Dedifferentiated amniotic fluid mesenchymal stem cell (primary cell): Measurements from ENCODE around the gene SSBP3.

Experiments used
- DNase-seq: peaks from one replicate; pipeline ENCODE4 v3.0.0-alpha.2; 2016; ENCODE audit errors: extremely low spot score

Gene SSBP3

DNA sequence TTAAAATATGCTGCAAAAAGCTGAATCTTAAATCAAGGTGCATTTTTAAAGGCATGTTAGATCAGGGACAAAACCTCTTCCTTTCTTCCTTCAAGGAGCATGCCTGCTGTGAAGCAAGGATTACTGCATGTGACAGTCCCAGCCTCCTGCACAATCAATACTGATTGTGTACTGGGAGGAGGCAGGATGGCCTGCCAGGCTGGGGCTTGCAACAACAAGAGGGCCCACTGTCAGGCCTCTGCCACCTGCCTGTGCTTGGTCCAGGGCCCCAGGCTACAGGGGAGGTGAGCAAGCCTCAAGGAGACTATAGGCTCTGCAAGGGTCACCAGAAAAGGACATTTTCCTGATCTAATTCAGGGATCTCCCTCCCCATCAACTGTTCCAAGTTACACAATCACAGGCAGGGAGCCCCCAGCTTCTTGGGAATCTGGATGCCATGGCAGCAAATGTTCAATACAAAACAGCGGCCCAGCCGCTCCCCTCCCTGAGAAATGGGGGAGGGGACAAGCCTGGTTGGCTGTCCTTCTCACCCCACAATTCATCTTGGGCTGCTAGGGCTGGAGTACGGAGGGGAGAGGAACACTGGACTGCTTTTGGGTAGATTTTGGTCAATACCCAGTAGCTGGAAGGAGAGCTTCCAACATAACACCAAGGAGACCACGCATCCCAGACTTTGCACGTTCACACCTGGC lies 76.7 kb downstream of the SSBP3 start:
- no peak for DNase-seq

- no peak for DNase-seq
Observed at GRCh38 chr1:54328066-54328636, 78.0 kb downstream of the SSBP3 start.

- peak; percentile 36 for DNase-seq
Observed at GRCh38 chr1:54327386-54328065, 78.7 kb downstream of the SSBP3 start.

- no peak for DNase-seq
Observed at GRCh38 chr1:54326543-54327385, 79.4 kb downstream of the SSBP3 start.

DNA sequence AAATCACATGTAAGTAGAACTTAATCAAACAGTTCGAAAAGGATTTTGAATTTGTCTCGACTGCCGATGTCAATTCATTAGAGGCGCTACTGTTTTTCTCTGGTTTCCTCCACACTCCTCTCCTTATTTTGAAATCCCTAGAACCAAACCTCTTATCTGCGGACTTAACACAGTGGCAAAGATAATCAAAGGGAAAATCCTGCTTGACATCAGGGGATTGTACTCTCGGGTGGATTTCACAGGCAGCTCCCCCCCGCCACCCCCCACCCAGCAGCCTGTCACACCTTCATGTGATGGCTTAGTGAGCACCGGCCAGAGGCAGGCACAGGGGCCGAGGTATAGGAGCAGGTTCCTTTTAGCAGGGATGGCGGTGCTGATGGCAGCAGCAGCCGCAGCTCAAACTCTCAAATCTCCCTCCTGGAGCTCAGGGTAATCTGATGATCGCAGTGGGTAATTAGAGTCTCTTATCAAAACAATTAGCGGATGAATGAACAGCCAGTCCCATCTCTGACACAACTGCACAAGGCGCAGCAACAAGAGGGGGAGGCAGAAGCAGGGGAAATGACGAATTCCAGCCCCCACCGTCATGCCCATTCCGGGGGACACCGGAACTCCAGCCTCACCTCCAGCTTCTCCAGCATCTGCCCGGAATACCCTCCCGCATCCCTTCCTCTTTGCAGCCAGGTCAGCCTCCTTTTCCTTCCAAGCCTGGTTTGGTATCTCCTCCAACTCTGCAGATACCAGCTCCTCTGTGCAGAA lies 80.3 kb downstream of the SSBP3 start:
- DNase-seq: no peak

DNA sequence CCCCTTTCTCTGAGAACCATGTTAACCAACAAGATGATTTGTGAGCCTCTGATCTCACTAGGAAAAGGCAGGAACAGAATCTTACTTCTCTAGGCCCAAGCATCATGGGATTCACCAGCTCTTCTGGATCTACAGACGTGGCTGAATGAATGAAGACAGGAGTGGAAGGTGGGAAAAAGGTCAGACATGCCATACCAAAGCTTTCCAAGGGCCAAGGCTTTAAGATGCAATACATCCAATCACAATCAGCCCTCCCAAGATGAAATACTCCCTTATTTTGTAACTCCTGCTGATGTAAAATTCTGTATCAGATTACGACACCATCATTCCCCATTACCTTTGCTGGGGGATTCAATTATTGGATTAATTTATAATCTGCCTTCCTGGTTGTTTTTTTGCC lies 80.9 kb downstream of the SSBP3 start:
- no peak for DNase-seq

DNA sequence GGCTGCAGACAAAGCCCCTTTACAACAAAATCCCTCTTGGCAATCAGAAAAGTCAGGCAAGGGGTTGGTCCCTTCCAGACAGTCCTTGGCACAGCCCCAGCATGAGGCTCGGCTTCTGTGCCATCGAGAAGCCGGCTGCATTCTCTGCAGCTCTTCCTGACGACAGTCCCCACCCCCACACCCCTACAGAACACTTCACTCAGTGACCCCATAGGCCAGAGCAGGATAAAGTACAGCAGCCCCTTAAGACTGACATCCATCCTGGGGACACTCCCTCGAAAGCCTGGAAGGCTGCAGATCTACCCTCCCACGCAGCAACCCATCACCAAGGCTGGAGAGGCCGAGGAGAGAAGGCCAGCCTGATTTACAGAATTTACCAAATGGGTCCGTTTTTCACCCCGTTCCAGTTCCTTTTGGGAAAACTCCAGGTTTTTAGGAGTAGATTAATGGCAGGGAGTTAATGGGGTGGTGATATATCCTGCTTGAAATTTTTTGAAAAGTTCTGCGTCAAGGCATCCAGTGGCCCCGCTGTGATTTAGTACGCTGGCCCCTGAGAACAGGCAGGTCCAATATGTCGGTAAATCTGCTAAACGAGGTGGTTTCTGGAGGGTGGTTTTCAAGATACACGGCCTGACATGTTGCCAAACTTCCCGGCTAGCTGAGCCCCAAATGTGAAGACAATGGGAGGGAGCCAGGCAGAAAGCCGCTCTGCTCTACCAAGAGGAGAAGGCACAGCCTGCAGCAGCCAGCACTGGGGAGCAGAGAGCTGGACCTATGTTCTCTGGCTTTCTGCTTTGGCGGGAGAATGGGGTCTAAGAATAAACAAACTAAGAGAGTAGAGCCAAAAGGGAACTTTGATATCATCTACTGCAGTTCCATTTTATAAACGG lies 81.7 kb downstream of the SSBP3 start:
- DNase-seq: no peak

DNA sequence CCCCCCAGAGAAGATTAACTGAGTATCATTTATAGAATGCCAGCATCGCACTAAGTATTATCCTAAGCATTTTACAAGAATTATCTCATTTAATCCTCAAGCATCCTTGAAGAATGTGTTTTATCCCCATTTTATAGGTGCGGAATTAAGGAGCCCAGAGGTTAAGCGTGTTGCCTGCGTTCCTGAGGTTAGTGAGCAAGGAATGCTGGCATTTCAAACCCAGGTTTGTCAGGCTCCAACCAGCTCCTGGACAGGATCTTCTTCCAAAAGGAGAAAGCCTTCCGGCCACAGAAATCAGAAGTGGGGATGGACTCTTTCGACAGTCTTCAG lies 82.3 kb downstream of the SSBP3 start:
- DNase-seq: no peak

- DNase-seq: no peak
Observed at GRCh38 chr1:54323324-54323739, 82.9 kb downstream of the SSBP3 start.

DNA sequence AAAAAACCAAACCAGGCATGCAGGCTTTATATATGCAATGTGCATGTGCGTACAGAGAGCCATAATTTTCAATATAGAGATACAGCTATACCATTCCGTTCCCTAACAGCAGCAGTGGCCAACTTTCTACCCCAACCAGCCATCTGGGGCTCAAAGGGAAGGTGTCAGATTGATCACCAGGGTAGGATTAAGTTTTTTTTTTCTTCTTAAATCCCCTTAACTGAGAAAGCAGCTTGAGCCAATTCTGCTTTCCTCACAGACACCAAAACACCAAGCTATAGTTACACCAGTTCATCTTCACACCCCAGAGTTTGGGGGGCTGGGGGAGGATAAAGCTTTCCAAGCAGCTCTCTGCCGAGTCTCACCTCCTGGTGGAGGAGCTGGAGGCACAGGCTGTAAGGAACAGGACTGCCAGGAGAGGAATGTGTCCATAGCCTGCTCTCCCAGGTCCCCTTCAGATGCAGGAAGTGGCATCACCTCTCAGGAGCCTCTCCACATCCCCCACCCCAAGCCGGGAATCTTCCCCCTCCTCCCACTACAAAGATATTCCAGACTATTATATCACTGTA lies 87.9 kb downstream of the SSBP3 start:
- no peak for DNase-seq

- no peak for DNase-seq
Observed at GRCh38 chr1:54317084-54317483, 89.1 kb downstream of the SSBP3 start.

DNA sequence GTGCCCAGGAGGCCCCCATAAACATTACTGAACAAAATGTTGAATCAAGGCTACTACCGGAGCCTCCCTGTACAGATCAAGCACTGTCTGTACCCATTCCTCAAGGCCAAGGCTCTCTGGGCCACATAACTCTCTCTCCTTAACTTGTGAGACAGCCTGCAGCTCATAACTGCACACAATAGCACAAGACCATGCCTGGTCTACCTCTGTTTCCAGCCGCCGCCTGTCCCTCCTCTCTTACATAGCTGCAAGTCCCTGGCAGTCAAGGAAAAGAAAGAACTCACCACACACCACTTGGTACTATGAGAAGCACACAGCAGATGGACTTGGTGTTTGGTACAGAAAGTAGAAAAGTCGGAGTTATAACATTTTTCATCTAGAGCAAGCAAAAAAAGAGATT lies 91.1 kb downstream of the SSBP3 start:
- no peak for DNase-seq

DNA sequence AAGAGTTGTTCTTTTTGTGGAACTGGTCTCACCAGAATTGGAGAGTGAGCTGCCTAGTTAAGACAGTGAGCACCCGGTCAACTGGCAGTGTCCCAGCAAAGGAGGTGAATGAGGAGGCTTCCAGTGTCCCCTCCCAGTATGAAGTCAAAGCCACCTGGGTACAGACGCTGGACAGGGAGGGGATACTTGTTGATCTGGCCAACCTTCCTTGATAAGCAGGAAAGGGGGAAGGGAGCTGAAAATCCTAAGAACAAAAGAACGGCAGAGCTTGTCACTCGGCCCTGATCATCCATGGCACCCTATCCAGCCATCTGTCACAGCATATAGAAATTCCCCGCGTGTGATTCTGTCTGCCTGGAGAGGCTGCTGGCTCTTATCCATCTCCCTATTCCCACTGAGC lies 91.5 kb downstream of the SSBP3 start:
- no peak for DNase-seq

GRCh38 chr1:54312796-54313316 lies 93.3 kb downstream of the SSBP3 start:
- DNase-seq: no peak

GRCh38 chr1:54311506-54311905 lies 94.7 kb downstream of the SSBP3 start:
- no peak for DNase-seq

GRCh38 chr1:54310439-54311328 lies 95.5 kb downstream of the SSBP3 start:
- DNase-seq: no peak

DNA sequence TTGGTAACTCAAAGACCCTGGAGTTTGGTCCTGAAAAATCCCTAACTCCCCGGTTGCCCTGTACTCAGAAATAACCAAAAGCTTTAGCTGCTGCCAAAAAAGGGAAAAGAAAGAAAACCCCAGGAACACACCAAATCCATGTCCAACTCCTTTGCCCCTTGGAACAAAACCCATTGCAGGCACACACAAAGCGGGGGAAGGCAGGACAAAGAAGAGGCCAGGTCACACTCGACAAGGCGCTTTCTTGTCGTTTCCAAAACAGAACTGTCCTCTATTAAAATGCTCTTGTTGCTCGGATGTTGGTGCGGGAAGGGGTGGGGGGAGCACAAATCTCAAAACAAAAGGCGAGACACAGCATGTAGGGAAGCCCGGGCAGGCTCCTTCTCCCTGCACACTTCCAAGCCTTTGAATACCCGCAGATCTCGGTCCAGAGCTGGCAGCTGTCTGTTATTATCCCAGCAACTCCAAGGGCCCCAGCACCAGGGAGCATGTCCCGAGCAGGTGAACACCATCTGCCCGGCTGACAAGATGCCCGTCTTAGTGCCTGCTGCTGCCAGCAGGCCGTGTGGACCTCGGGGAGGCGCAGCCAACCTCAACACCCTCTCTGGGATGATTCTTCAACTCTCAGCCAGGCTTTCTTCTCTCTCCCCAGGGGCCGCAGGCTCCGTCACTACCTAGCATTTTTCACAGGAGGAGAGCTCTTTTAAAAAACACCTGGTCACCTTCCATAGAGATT lies 96.4 kb downstream of the SSBP3 start:
- DNase-seq: no peak

GRCh38 chr1:54307305-54307704 lies 98.9 kb downstream of the SSBP3 start:
- no peak for DNase-seq
